Stomach (tissue), 4 donors: ENCODE data around the gene CTDSPL2.

Source experiments
- CTCF ChIP-seq, 7 experiments: fragments of 450-650 bp in 4 of 7; fragments of 200-600 bp in 3 of 7; sonication (generic) in 3 of 7; IDR thresholded peaks; one replicate each; pipeline ENCODE4 v1.5.1; 2016 to 2019; ENCODE audit warnings: antibody characterized with exemption in 7 of 7, control low read depth in 2 of 7, mild to moderate bottlenecking in 1 of 7
- EP300 ChIP-seq: sonication (generic); formaldehyde crosslinking; IDR thresholded peaks from one replicate; pipeline ENCODE4 v1.6.1; 2017; ENCODE audit warnings: antibody characterized with exemption
- POLR2A ChIP-seq, 4 donors: fragments of 450-650 bp; IDR thresholded peaks; one replicate each; pipeline ENCODE4 v1.6.1; 2016; ENCODE audit warnings: antibody characterized with exemption in 4 of 4, control low read depth in 2 of 4, mild to moderate bottlenecking in 1 of 4, moderate library complexity in 1 of 4

DNA sequence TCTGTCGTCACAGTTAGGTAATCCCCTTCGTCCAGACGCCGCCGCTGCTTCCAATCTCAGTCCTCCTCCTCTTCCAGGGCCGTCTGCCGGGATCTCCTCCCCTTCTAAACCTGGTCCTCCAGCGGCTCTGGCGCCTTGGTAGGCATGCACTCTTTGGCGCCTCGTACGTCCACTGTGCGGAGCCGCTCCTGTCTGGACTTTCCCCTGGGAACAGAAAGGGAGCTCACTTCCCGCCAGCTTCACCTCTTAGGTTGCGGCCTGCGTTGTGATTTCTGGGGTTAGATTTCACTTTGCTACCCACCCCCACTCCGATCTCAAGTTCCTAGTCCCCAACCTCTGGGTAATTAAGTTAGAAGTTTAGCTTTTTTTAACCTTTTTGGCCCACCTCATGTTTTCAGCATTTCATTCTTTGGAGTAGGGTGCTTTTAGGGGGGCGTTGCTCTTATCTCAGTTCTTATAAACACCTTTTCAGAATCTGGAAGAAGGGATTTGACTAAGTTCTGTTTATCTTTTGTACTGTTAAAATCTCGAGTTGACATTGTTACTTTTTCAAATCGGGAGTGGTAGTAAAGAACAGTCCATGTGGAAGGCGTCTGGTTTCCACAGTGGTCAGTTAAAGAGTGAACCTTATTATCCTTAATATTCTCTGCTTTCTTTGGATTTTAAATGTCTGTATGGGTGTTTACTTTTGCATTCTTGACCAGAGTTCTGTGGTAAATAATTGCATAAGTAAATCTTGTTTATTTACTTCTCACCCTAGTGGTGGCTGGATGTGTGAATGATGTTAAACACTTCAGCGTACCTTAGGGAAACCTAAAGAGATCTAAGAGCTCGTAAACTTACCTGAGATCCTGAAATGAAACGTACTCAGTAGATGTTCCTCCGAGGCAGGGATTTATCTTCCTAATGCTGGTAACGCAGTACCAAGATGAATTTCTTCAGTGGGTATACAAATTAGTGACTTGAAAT is 611 bp downstream of the CTDSPL2 start:
- TF ChIP-seq POLR2A (IDR thresholded peaks at IDR 0.05) = no peak
- no peak for TF ChIP-seq EP300
- no peak for TF ChIP-seq CTCF (IDR thresholded peaks at IDR 0.05)
